ENCODE measurements around the gene EP400.
A peak's percentile ranks its signal among the peaks of the same experiment; 100 is the strongest.

Gene EP400

GRCh38 chr12:131921866-131922769, 27.6 kb upstream of the EP400 start:
- Histone ChIP-seq H3K27me3 (ENCODE audit: control insufficient read depth, insufficient read depth, low read length) (no peaks in the 10 kb centered on the region), H3K4me1 (ENCODE audit: control insufficient read depth, insufficient read depth, low read length) (no peaks in the 10 kb centered on the region), H3K9me3 (ENCODE audit: control insufficient read depth, insufficient read depth, low read length) (no peaks in the 10 kb centered on the region), H3K36me3 (ENCODE audit: control insufficient read depth, insufficient read depth, low read length) (peaks cover 31% of the 10 kb centered on the region), H3K9ac (ENCODE audit: low read depth, low read length) (no peak overlapping the region), H3K4me3 (ENCODE audit: low read depth, low read length) (no peak overlapping the region)

GRCh38 chr12:131922772-131923171, 27.0 kb upstream of the EP400 start:
- Histone ChIP-seq H3K36me3 (ENCODE audit: control insufficient read depth, insufficient read depth, low read length) (peaks cover 31% of the 10 kb centered on the region), H3K4me3 (ENCODE audit: low read depth, low read length) (no peak overlapping the region), H3K9ac (ENCODE audit: low read depth, low read length) (no peak overlapping the region), H3K9me3 (ENCODE audit: control insufficient read depth, insufficient read depth, low read length) (no peaks in the 10 kb centered on the region), H3K27me3 (ENCODE audit: control insufficient read depth, insufficient read depth, low read length) (no peaks in the 10 kb centered on the region), H3K4me1 (ENCODE audit: control insufficient read depth, insufficient read depth, low read length) (no peaks in the 10 kb centered on the region)

- H3K4me1 ChIP-seq (ENCODE audit: control insufficient read depth, insufficient read depth, low read length): no peaks in the 10 kb centered on the region
- peaks cover 27% of the 10 kb centered on the region for H3K36me3 ChIP-seq (ENCODE audit: control insufficient read depth, insufficient read depth, low read length)
These were observed 26.5 kb upstream of the EP400 start for GRCh38 chr12:131923260-131923659.

DNA sequence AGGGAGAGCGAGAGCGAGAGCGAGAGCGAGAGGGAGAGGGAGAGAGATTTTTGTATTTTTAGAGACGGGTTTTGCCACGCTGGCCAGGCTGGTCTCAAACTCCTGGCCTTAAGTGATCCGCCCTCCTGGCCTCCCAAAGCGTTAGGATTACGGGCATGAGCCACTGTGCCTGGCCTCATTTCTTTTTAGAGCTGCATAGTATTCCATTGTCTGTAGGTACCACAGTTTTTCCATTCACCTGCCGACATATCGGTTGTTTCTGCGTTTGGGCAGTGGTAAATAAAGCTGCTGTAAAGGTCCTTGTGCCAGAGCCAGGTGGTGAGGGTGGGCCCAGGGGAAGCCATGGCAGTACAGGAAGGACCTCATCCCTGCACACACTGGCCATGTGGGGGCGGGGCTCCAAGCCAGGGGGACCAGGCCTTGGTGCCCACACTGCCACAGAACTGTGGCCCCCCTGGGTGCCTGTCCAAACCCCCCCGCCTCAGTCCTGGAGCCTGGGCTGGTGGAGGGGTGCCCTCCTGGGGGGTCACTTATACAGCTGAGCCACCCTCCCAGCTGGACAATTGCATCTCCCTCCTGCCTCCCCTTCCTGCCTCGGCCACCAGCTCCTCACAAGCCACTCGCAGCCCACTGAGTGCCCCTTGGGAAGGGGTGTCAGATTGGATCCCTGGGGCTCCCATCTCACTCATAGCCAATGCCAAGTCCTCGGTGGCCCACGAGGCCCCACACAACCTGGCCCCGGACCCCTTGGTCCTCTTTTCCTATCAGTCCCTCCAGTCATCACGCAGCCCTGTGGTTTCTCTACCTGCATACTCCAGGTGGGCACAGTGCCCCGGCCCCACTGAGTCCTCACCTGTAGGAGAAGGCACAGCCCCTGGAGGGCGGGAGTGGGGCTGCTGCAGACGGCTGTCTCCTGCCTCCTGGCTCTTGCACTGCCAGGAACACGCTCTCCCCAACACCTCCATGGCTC, 22.3 kb upstream of the EP400 start:
- Histone ChIP-seq H3K4me3 (ENCODE audit: low read depth, low read length) (peak overlapping the region; percentile 59), H3K27me3 (ENCODE audit: control insufficient read depth, insufficient read depth, low read length) (no peaks in the 10 kb centered on the region), H3K4me1 (ENCODE audit: control insufficient read depth, insufficient read depth, low read length) (no peaks in the 10 kb centered on the region), H3K9ac (ENCODE audit: low read depth, low read length) (no peak overlapping the region), H3K9me3 (ENCODE audit: control insufficient read depth, insufficient read depth, low read length) (no peaks in the 10 kb centered on the region), H3K36me3 (ENCODE audit: control insufficient read depth, insufficient read depth, low read length) (peaks cover 15% of the 10 kb centered on the region)

More at GRCh38 chr12:131923260-131923659, 26.5 kb upstream of the EP400 start:
- Histone ChIP-seq H3K9me3 (ENCODE audit: control insufficient read depth, insufficient read depth, low read length) (no peaks in the 10 kb centered on the region), H3K9ac (ENCODE audit: low read depth, low read length) (no peak overlapping the region), H3K27me3 (ENCODE audit: control insufficient read depth, insufficient read depth, low read length) (no peaks in the 10 kb centered on the region), H3K4me3 (ENCODE audit: low read depth, low read length) (no peak overlapping the region)

GRCh38 chr12:131928080-131928710, 21.5 kb upstream of the EP400 start:
- no peaks in the 10 kb centered on the region for H3K9me3 ChIP-seq (ENCODE audit: control insufficient read depth, insufficient read depth, low read length)
- no peaks in the 10 kb centered on the region for H3K27me3 ChIP-seq (ENCODE audit: control insufficient read depth, insufficient read depth, low read length)
- H3K4me1 ChIP-seq (ENCODE audit: control insufficient read depth, insufficient read depth, low read length): no peaks in the 10 kb centered on the region
- H3K4me3 ChIP-seq (ENCODE audit: low read depth, low read length): peak overlapping the region; percentile 59
- peaks cover 23% of the 10 kb centered on the region for H3K36me3 ChIP-seq (ENCODE audit: control insufficient read depth, insufficient read depth, low read length)
- H3K9ac ChIP-seq (ENCODE audit: low read depth, low read length): no peak overlapping the region

- Histone ChIP-seq H3K4me1 (ENCODE audit: control insufficient read depth, insufficient read depth, low read length) (no peaks in the 10 kb centered on the region), H3K27me3 (ENCODE audit: control insufficient read depth, insufficient read depth, low read length) (no peaks in the 10 kb centered on the region), H3K4me3 (ENCODE audit: low read depth, low read length) (peak within 1 kb of the TSS; percentile 83), H3K36me3 (ENCODE audit: control insufficient read depth, insufficient read depth, low read length) (peaks cover 31% of the 10 kb centered on the region), H3K9ac (ENCODE audit: low read depth, low read length) (peak within 1 kb of the TSS; percentile 85), H3K9me3 (ENCODE audit: control insufficient read depth, insufficient read depth, low read length) (no peaks in the 10 kb centered on the region)
These were observed 20.8 kb upstream of the EP400 start, which contains the start of gene PUS1 for GRCh38 chr12:131928711-131929580. Gene PUS1 (plus strand): TSS chr12:131929276. CDS start chr12:131929723, 447 bp downstream.

GRCh38 chr12:131929581-131930456, 19.9 kb upstream of the EP400 start:
- Histone ChIP-seq H3K4me1 (ENCODE audit: control insufficient read depth, insufficient read depth, low read length) (no peaks in the 10 kb centered on the region), H3K36me3 (ENCODE audit: control insufficient read depth, insufficient read depth, low read length) (peaks cover 40% of the 10 kb centered on the region), H3K9me3 (ENCODE audit: control insufficient read depth, insufficient read depth, low read length) (no peaks in the 10 kb centered on the region), H3K27me3 (ENCODE audit: control insufficient read depth, insufficient read depth, low read length) (no peaks in the 10 kb centered on the region), H3K9ac (ENCODE audit: low read depth, low read length) (peak overlapping the region; percentile 85), H3K4me3 (ENCODE audit: low read depth, low read length) (peak overlapping the region; percentile 83)

DNA sequence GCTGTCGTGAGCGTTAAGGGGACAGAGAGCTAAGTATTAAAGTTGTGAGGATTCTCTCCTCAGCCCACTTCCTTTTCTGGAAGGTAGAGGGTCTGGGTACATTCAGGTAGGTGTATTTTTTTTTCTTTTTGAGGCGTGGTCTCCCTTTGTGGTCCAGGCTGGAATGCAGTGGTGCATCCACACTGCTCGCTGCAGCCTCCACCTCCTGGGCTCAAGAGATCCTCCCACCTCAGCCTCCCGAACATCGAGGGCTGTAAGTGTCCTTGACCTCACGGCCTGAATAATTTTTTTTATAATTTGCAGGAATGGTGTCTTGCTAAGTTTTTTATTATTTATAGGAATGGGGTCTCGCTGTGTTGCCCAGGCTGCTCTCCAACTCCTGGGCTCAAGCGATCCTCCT, 19.2 kb upstream of the EP400 start:
- Histone ChIP-seq H3K9ac (ENCODE audit: low read depth, low read length) (no peak overlapping the region), H3K9me3 (ENCODE audit: control insufficient read depth, insufficient read depth, low read length) (no peaks in the 10 kb centered on the region), H3K36me3 (ENCODE audit: control insufficient read depth, insufficient read depth, low read length) (peaks cover 46% of the 10 kb centered on the region), H3K4me1 (ENCODE audit: control insufficient read depth, insufficient read depth, low read length) (no peaks in the 10 kb centered on the region), H3K27me3 (ENCODE audit: control insufficient read depth, insufficient read depth, low read length) (no peaks in the 10 kb centered on the region), H3K4me3 (ENCODE audit: low read depth, low read length) (peak overlapping the region; percentile 83)

DNA sequence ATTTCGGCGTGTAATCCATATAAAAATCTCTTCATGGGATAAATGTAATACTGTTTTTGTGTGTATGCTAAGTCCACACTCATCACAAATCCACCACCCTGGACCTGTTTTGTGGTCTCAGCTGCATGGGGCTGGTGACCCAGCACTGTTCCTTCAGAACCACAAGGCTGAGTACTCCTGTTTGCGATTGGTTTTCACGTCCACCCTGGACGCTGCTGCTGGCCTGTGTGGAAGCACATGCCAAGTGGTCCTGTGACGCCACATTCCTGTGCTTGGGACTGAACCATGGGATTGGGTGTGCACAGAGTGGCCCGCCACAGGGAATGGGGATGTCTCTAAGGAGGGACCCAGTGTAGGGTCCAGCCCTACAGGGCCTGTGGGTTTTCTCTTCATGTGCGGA, 16.4 kb upstream of the EP400 start:
- H3K36me3 ChIP-seq (ENCODE audit: control insufficient read depth, insufficient read depth, low read length): peaks cover 56% of the 10 kb centered on the region
- H3K27me3 ChIP-seq (ENCODE audit: control insufficient read depth, insufficient read depth, low read length): no peaks in the 10 kb centered on the region
- H3K9ac ChIP-seq (ENCODE audit: low read depth, low read length): no peak overlapping the region
- no peak overlapping the region for H3K4me3 ChIP-seq (ENCODE audit: low read depth, low read length)
- H3K4me1 ChIP-seq (ENCODE audit: control insufficient read depth, insufficient read depth, low read length): no peaks in the 10 kb centered on the region
- H3K9me3 ChIP-seq (ENCODE audit: control insufficient read depth, insufficient read depth, low read length): no peaks in the 10 kb centered on the region

DNA sequence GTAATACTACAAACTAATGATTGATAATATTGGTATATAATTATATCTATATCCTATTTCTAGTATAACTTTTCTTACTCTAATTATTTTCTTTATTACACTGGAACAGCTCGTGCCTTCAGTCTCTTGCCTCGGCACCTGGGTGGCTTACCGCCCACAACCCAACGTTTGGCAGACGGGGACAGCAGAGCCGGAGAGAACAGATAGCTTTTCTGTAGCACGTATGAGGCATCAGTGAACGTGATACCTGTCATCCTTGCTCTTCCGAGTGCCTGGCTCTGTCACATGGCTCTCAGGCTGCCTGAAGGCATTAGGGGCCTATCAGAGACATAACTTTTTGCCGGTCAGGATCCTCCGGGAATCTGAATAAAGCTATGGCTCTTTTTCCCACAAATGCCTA, 15.2 kb upstream of the EP400 start:
- Histone ChIP-seq H3K4me1 (ENCODE audit: control insufficient read depth, insufficient read depth, low read length) (no peaks in the 10 kb centered on the region), H3K9me3 (ENCODE audit: control insufficient read depth, insufficient read depth, low read length) (no peaks in the 10 kb centered on the region), H3K9ac (ENCODE audit: low read depth, low read length) (no peak overlapping the region), H3K4me3 (ENCODE audit: low read depth, low read length) (no peak overlapping the region), H3K36me3 (ENCODE audit: control insufficient read depth, insufficient read depth, low read length) (peaks cover 62% of the 10 kb centered on the region), H3K27me3 (ENCODE audit: control insufficient read depth, insufficient read depth, low read length) (no peaks in the 10 kb centered on the region)

All from iPS-15b (cell line).